ENCODE measurements around the gene ADAMTS6.
"Not testable (repeated sequence)": the region's sequence is repeated elsewhere in the genome, so short reads cannot be mapped to it uniquely, and the experiment has no call there.

ADAMTS6 gene

GRCh38 chr5:65363499-65363898 lies 118.2 kb downstream of the ADAMTS6 start:
- DNase-seq (ENCODE audit: low read depth): no peak

GRCh38 chr5:65359981-65360380 lies 121.7 kb downstream of the ADAMTS6 start:
- DNase-seq (ENCODE audit: low read depth): no peak

- no peak for DNase-seq (ENCODE audit: low read depth)
These were observed 122.2 kb downstream of the ADAMTS6 start for GRCh38 chr5:65359569-65359968.

GRCh38 chr5:65356274-65356673 lies 125.4 kb downstream of the ADAMTS6 start:
- DNase-seq (ENCODE audit: low read depth): no peak

GRCh38 chr5:65355301-65355700 lies 126.4 kb downstream of the ADAMTS6 start:
- DNase-seq (ENCODE audit: low read depth): no peak

- no peak for DNase-seq (ENCODE audit: low read depth)
These were observed 139.9 kb downstream of the ADAMTS6 start for GRCh38 chr5:65341835-65342234.

GRCh38 chr5:65338606-65339151 lies 143.0 kb downstream of the ADAMTS6 start:
- DNase-seq (ENCODE audit: low read depth): no peak

- DNase-seq (ENCODE audit: low read depth): no peak
These were observed 147.6 kb downstream of the ADAMTS6 start for GRCh38 chr5:65334077-65334476.

- DNase-seq (ENCODE audit: low read depth): no peak
These were observed 149.1 kb downstream of the ADAMTS6 start for GRCh38 chr5:65332591-65332990.

GRCh38 chr5:65329266-65329665 lies 152.5 kb downstream of the ADAMTS6 start:
- no peak for DNase-seq (ENCODE audit: low read depth)

GRCh38 chr5:65327582-65327981 lies 154.1 kb downstream of the ADAMTS6 start:
- no peak for DNase-seq (ENCODE audit: low read depth)

GRCh38 chr5:65326922-65327321 lies 154.8 kb downstream of the ADAMTS6 start:
- DNase-seq (ENCODE audit: low read depth): no peak

- DNase-seq (ENCODE audit: low read depth): no peak
These were observed 157.5 kb downstream of the ADAMTS6 start for GRCh38 chr5:65324226-65324625.

- DNase-seq (ENCODE audit: low read depth): not testable (repeated sequence)
These were observed 161.0 kb downstream of the ADAMTS6 start for GRCh38 chr5:65320704-65321103.

GRCh38 chr5:65320250-65320649 lies 161.5 kb downstream of the ADAMTS6 start:
- DNase-seq (ENCODE audit: low read depth): no peak

- no peak for DNase-seq (ENCODE audit: low read depth)
These were observed 173.8 kb downstream of the ADAMTS6 start for GRCh38 chr5:65307931-65308330.

GRCh38 chr5:65307088-65307487 lies 174.6 kb downstream of the ADAMTS6 start:
- no peak for DNase-seq (ENCODE audit: low read depth)

- DNase-seq (ENCODE audit: low read depth): no peak
These were observed 175.8 kb downstream of the ADAMTS6 start for GRCh38 chr5:65305913-65306312.

- no peak for DNase-seq (ENCODE audit: low read depth)
These were observed 181.9 kb downstream of the ADAMTS6 start for GRCh38 chr5:65299861-65300260.

GRCh38 chr5:65296067-65296466 lies 185.7 kb downstream of the ADAMTS6 start:
- DNase-seq (ENCODE audit: low read depth): no peak

GRCh38 chr5:65292196-65292595 lies 189.5 kb downstream of the ADAMTS6 start:
- no peak for DNase-seq (ENCODE audit: low read depth)

- no peak for DNase-seq (ENCODE audit: low read depth)
These were observed 191.0 kb downstream of the ADAMTS6 start for GRCh38 chr5:65290677-65291076.

GRCh38 chr5:65288657-65289056 lies 193.1 kb downstream of the ADAMTS6 start:
- no peak for DNase-seq (ENCODE audit: low read depth)

- DNase-seq (ENCODE audit: low read depth): no peak
These were observed 202.1 kb downstream of the ADAMTS6 start for GRCh38 chr5:65279603-65280002.

All from stimulated activated CD8-positive, alpha-beta memory T cell treated with anti-CD3 and anti-CD28 coated beads, Interleukin-7, amount 100 ng/mL, for 24 hours (primary cell).